K562 (cell line): ENCODE data around the gene NR1I3. TPM values are rescaled to one million over a fixed set of nuclear protein-coding genes. Genes with fewer than 3 reads are reported as not detected.

Experiments used
- ATAC-seq: fragments of 200-7000 bp; cut with Tn5 transposase; 3 replicates; pipeline ENCODE4 v1.9.1; 2020; ENCODE audit warnings: moderate library complexity
- BruUV-seq: library from RNA; stranded (reverse); fragments of 400-500 nt; replicated peaks from 2 replicates; lab custom pipeline; 2021; lab: Mats Ljungman, UMichigan
- CTCF ChIA-PET: fragments of 300-600 bp; formaldehyde crosslinking; extraction: SDS; loops from one replicate; lab custom pipeline; 2021; ENCODE audit warnings: low intra/inter-chr PET ratio; lab: Yijun Ruan, JAX
- POLR2A ChIA-PET: fragments of 300-600, 350-650 bp; sonication (Branson Sonifier 250); formaldehyde crosslinking; extraction: SDS; loops from one replicate; lab custom pipeline; 2021; ENCODE audit warnings: antibody characterized with exemption, inconsistent platforms; lab: Yijun Ruan, JAX
- DNase-seq, 4 experiments: peaks; one replicate each; pipeline versions ENCODE4 v3.0.0 to v3.0.0-alpha.2; 2011 to 2018; ENCODE audit warnings: low spot score in 3 of 4, mixed read lengths in 3 of 4; ENCODE audit errors: extremely low read depth in 1 of 4
- FAIRE-seq: peaks from 2 replicates; lab custom pipeline; 2011; peaks lifted over from hg19 to GRCh38; lab: Jason Lieb, UNC
- H2AFZ ChIP-seq: 2 replicates; pipeline ENCODE4 v1.6.0; 2011; ENCODE audit warnings: low read depth, low read length, control low read depth, inconsistent platforms
- H3K27ac ChIP-seq: fragments of 200-600 bp; 3 replicates; pipeline ENCODE4 v1.8.0; 2011; ENCODE audit warnings: low read depth, mild to moderate bottlenecking, control low read depth, inconsistent platforms, low read length, moderate library complexity, mixed read lengths; ENCODE audit errors: extremely low read depth
- H3K27me3 ChIP-seq, 2 experiments: fragments of 300-600 bp in 1 of 2; 2 replicates in 1 of 2; 3 replicates in 1 of 2; pipeline versions ENCODE4 v1.6.0 to v1.8.0; 2011; ENCODE audit warnings: inconsistent platforms in 2 of 2, low read length in 2 of 2, mild to moderate bottlenecking in 1 of 2, mixed read lengths in 1 of 2, moderate library complexity in 1 of 2; ENCODE audit not compliant: control insufficient read depth in 2 of 2, insufficient read depth in 2 of 2
- H3K36me3 ChIP-seq: fragments of 300-600 bp; 3 replicates; pipeline ENCODE4 v1.8.0; 2011; ENCODE audit warnings: mild to moderate bottlenecking, low read length, inconsistent platforms; ENCODE audit not compliant: control insufficient read depth, insufficient read depth
- H3K4me1 ChIP-seq, 2 experiments: fragments of 200-600 bp in 1 of 2; replicated peaks in 1 of 2; 2 replicates in 1 of 2; 3 replicates in 1 of 2; pipeline versions ENCODE4 v1.5.1 to v1.8.0; 2011; ENCODE audit warnings: inconsistent platforms in 2 of 2, low read length in 2 of 2, mild to moderate bottlenecking in 1 of 2, mixed read lengths in 1 of 2, moderate library complexity in 1 of 2; ENCODE audit not compliant: control insufficient read depth in 2 of 2, insufficient read depth in 2 of 2
- H3K4me2 ChIP-seq: 2 replicates; pipeline ENCODE4 v1.6.1; 2011; ENCODE audit warnings: low read length, control low read depth, inconsistent platforms, mixed read lengths; ENCODE audit not compliant: insufficient read depth
- H3K4me3 ChIP-seq: fragments of 200-600 bp; sonication (generic), shearing (Covaris generic); 2 replicates; pipeline ENCODE4 v1.5.1; 2016; ENCODE audit warnings: control low read depth, inconsistent platforms
- H3K79me2 ChIP-seq: fragments of 200-600 bp; 3 replicates; pipeline ENCODE4 v1.8.0; 2011; ENCODE audit warnings: low read length, inconsistent platforms; ENCODE audit not compliant: control insufficient read depth, insufficient read depth
- H3K9ac ChIP-seq, 2 experiments: 2 replicates each; pipeline versions ENCODE4 v1.6.0 to v1.6.1; 2011; ENCODE audit warnings: low read depth in 2 of 2, low read length in 2 of 2, control low read depth in 1 of 2, inconsistent platforms in 1 of 2, mild to moderate bottlenecking in 1 of 2, mixed read lengths in 1 of 2; ENCODE audit not compliant: insufficient read depth in 1 of 2
- H3K9me1 ChIP-seq: one replicate; pipeline ENCODE4 v1.6.0; 2011; ENCODE audit warnings: inconsistent platforms, mild to moderate bottlenecking, low read length, moderate library complexity; ENCODE audit not compliant: control insufficient read depth, insufficient read depth
- H3K9me3 ChIP-seq: replicated peaks from 2 replicates; pipeline ENCODE4 v1.5.1; 2011; ENCODE audit warnings: low read depth, low read length, inconsistent platforms; ENCODE audit not compliant: control insufficient read depth, insufficient read depth
- H4K20me1 ChIP-seq: replicated peaks from 2 replicates; pipeline ENCODE4 v1.6.1; 2011; ENCODE audit warnings: low read length, inconsistent platforms, mixed read lengths; ENCODE audit not compliant: control insufficient read depth, insufficient read depth
- CBFA2T2 ChIP-seq: fragments of 450-650 bp; conservative IDR thresholded peaks from 2 replicates; pipeline ENCODE4 v1.6.1; 2017; ENCODE audit warnings: mild to moderate bottlenecking
- FOXJ3 ChIP-seq: sonication (generic); formaldehyde crosslinking; IDR thresholded peaks from 2 replicates; pipeline ENCODE4 v1.4.0; 2020; ENCODE audit warnings: mild to moderate bottlenecking, missing genetic modification reagents
- KLF13 ChIP-seq: fragments of 450-650 bp; IDR thresholded peaks from 2 replicates; pipeline ENCODE4 v1.6.1; 2016; ENCODE audit warnings: missing genetic modification characterization, low read depth, mild to moderate bottlenecking, missing compliant biosample characterization, moderate library complexity, borderline replicate concordance
- MAFF ChIP-seq: IDR thresholded peaks from 2 replicates; pipeline ENCODE4 v1.6.1; 2012; ENCODE audit warnings: low read length, improper control_type of control experiment
- MYBL2 ChIP-seq, 2 experiments: fragments of 450-650 bp in 1 of 2; sonication (generic) in 1 of 2; formaldehyde crosslinking in 1 of 2; IDR thresholded peaks; 2 replicates each; pipeline versions ENCODE4 v1.6.1 to v1.8.1; 2017 to 2022; ENCODE audit warnings: borderline replicate concordance in 1 of 2, inconsistent platforms in 1 of 2, low read depth in 1 of 2, mild to moderate bottlenecking in 1 of 2, missing genetic modification reagents in 1 of 2, moderate library complexity in 1 of 2
- PML ChIP-seq: IDR thresholded peaks from 2 replicates; pipeline ENCODE4 v1.6.1; 2012; ENCODE audit warnings: low read length, inconsistent platforms
- PPARD ChIP-seq: fragments of 250-450 bp; sonication (Bioruptor Pico); IDR thresholded peaks from 2 replicates; pipeline ENCODE4 v1.8.0; 2022; ENCODE audit warnings: inconsistent platforms, mild to moderate bottlenecking, moderate library complexity
- TOE1 ChIP-seq, 2 experiments: fragments of 450-650 bp in 1 of 2; sonication (generic) in 1 of 2; formaldehyde crosslinking in 1 of 2; IDR thresholded peaks; 2 replicates each; pipeline versions ENCODE4 v1.7.1 to v1.8.0; 2016 to 2022; ENCODE audit warnings: borderline replicate concordance in 2 of 2, mild to moderate bottlenecking in 2 of 2, antibody characterized with exemption in 1 of 2, inconsistent platforms in 1 of 2, low read depth in 1 of 2, missing genetic modification reagents in 1 of 2, moderate library complexity in 1 of 2
- ZBTB8A ChIP-seq: fragments of 450-650 bp; IDR thresholded peaks from 2 replicates; pipeline ENCODE4 v1.6.1; 2018; ENCODE audit warnings: mild to moderate bottlenecking, moderate library complexity; ENCODE audit not compliant: partially characterized antibody
- WGBS: fragments of 100-300 bp; shearing (Covaris generic); methylation state at CpG from one replicate; pipeline ENCODE4 v1.1.6; 2016; ENCODE audit warnings: low coverage, mixed read lengths; ENCODE audit not compliant: insufficient coverage; ENCODE audit errors: missing lambda C conversion rate; 5-methylcytosine and 5-hydroxymethylcytosine counted together
- in situ Hi-C: fragments of 300-500 bp; cut with MboI; formaldehyde crosslinking; loops from 4 replicates; pipeline ENCODE4 v1.15.0; 2018; ENCODE audit warnings: inconsistent platforms, mixed read lengths
- intact Hi-C: fragments of 100-400 bp; cut with micrococcal nuclease; formaldehyde crosslinking; loops from 2 replicates; pipeline ENCODE4 v1.14.2; 2022
- polyA plus RNA-seq, 8 experiments: library from polyadenylated mRNA; depleted of rRNA in 4 of 8; stranded (reverse) in 5 of 8; unstranded in 3 of 8; fragments of >200 nt; fragmentation: Nextera tagmentation in 2 of 8; fragmentation: Illumina TruSeq in 1 of 8; extraction: Ambion mirVana in 2 of 8; extraction: Trizol in 1 of 8; gene quantifications; 2 replicates each; pipeline versions ENCODE4 v1.2.1 to v1.2.3, GENCODE V29; 2011 to 2014; ENCODE audit warnings: inconsistent platforms in 1 of 8, missing spikeins in 1 of 8
- total RNA-seq, 7 experiments: library from RNA; depleted of rRNA in 6 of 7; stranded (reverse); fragments of >200 nt in 6 of 7; fragmentation: Illumina TruSeq in 2 of 7; extraction: Trizol in 2 of 7; gene quantifications; 2 replicates each; pipeline versions ENCODE4 v1.2.1 to v1.2.3, GENCODE V29; 2011 to 2021; ENCODE audit warnings: low replicate concordance in 1 of 7
- TF ChIP-seq, protein P1 (sequence below): sonication (generic); formaldehyde crosslinking; IDR thresholded peaks from 2 replicates; pipeline ENCODE4 v1.8.0; 2022; ENCODE audit warnings: mild to moderate bottlenecking, low read depth, missing genetic modification reagents
- TF ChIP-seq, protein P2 (sequence below), 2 experiments: fragments of 450-650 bp; IDR thresholded peaks; 2 replicates each; pipeline ENCODE4 v1.6.1; 2016; ENCODE audit warnings: mild to moderate bottlenecking in 2 of 2, borderline replicate concordance in 1 of 2, low read depth in 1 of 2, moderate library complexity in 1 of 2

The NR1I3 gene
- total and polyA plus RNA-seq, 9 of the 15 experiments (the other 6 are each of a cell fraction or from before 2014, with no cell fraction given), result 0.11 TPM; not detected in 8

DNA sequence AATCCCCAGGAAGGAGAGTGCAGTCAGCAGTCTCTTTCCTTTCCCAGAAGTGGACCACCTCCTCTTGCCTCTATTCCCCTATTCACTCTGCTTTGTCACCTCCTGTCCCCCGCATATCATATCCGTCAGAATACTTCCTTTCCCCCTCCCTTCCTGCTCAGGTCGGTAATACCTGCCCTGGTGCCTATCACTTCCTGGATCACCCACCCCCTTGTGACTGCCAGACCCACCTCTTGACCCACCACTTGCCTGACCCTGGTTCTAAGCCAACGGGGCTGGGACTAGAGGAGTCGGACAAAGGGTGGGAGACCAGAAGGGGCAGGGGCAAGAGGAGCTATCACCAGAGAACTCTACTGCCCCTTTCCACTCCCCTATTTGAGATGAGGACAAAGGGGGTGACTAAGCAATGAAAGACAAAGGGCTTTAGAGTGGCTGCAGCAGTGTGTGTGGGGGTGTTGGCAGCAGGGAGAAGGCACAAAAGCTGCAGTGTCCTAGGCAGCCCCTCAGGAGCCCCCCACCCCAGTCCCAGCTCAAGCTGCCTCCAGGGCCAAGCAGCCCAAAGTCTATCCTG is 37.5 kb downstream of the NR1I3 start:
- Histone ChIP-seq H3K9me1 (no peaks in the 10 kb centered on the region), H3K79me2 (peaks cover 27% of the 10 kb centered on the region), H3K36me3 (peaks cover 21% of the 10 kb centered on the region), H4K20me1 (no peaks in the 10 kb centered on the region), H3K4me1 (peaks cover 59 to 68% of the 10 kb centered on the region in 2 experiments), H3K9ac (peak overlapping the region; percentile 83 to 92; a peak in 3 of 4 replicates), H2AFZ (peak overlapping the region; percentile 97), H3K9me3 (no peaks in the 10 kb centered on the region), H3K4me3 (no peak overlapping the region), H3K27me3 (no peaks in the 10 kb centered on the region), H3K4me2 (peak overlapping the region; percentile 97), H3K27ac (peak overlapping the region; percentile 99)
- no TSS peak for BruUV-seq
- POLR2A ChIA-PET, result interaction anchor here (0.5 to 1.4 kb wide), 4 partner anchors 13 to 118 kb away, joined by 3 to 4 read pairs (median 4); no protein-coding TSS in a partner anchor
- CTCF ChIA-PET, result no interaction called here
- in situ Hi-C loops (no loop called here), intact Hi-C loops (loop anchor here (5.0 kb wide), 1 partner anchor 107 kb away; the partner anchor contains the start of gene MPZ)
- FAIRE-seq (peak; percentile 11), ATAC-seq (peak; percentile 6), DNase-seq (peak in 3 of 4 experiments; percentile 52 to 60 (median 55))
- WGBS, result 10% methylated on average over 5 of the region's 5 CpGs
- TF ChIP-seq ZBTB8A, result no peak
- TF ChIP-seq PML, result no peak
- no peak for TF ChIP-seq MAFF
- TF ChIP-seq CBFA2T2, result no peak
- TF ChIP-seq TOE1 (IDR thresholded peaks at IDR 0.05; ENCODE audit: borderline replicate concordance), result no peak
- TF ChIP-seq TOE1 (CRISPR knock-in tag; IDR thresholded peaks at IDR 0.05; ENCODE audit: borderline replicate concordance, low read depth), result 0 out of 2 replicates have a peak, but pooled peaks have one; percentile 43
- no peak for TF ChIP-seq FOXJ3
- TF ChIP-seq MYBL2 (IDR thresholded peaks at IDR 0.05; ENCODE audit: low read depth), result no peak
- TF ChIP-seq MYBL2 (CRISPR knock-in tag; IDR thresholded peaks at IDR 0.05; ENCODE audit: borderline replicate concordance), result no peak
- TF ChIP-seq, protein P1, sequence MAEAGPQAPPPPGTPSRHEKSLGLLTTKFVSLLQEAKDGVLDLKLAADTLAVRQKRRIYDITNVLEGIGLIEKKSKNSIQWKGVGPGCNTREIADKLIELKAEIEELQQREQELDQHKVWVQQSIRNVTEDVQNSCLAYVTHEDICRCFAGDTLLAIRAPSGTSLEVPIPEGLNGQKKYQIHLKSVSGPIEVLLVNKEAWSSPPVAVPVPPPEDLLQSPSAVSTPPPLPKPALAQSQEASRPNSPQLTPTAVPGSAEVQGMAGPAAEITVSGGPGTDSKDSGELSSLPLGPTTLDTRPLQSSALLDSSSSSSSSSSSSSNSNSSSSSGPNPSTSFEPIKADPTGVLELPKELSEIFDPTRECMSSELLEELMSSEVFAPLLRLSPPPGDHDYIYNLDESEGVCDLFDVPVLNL, result no peak
- TF ChIP-seq, protein P2, sequence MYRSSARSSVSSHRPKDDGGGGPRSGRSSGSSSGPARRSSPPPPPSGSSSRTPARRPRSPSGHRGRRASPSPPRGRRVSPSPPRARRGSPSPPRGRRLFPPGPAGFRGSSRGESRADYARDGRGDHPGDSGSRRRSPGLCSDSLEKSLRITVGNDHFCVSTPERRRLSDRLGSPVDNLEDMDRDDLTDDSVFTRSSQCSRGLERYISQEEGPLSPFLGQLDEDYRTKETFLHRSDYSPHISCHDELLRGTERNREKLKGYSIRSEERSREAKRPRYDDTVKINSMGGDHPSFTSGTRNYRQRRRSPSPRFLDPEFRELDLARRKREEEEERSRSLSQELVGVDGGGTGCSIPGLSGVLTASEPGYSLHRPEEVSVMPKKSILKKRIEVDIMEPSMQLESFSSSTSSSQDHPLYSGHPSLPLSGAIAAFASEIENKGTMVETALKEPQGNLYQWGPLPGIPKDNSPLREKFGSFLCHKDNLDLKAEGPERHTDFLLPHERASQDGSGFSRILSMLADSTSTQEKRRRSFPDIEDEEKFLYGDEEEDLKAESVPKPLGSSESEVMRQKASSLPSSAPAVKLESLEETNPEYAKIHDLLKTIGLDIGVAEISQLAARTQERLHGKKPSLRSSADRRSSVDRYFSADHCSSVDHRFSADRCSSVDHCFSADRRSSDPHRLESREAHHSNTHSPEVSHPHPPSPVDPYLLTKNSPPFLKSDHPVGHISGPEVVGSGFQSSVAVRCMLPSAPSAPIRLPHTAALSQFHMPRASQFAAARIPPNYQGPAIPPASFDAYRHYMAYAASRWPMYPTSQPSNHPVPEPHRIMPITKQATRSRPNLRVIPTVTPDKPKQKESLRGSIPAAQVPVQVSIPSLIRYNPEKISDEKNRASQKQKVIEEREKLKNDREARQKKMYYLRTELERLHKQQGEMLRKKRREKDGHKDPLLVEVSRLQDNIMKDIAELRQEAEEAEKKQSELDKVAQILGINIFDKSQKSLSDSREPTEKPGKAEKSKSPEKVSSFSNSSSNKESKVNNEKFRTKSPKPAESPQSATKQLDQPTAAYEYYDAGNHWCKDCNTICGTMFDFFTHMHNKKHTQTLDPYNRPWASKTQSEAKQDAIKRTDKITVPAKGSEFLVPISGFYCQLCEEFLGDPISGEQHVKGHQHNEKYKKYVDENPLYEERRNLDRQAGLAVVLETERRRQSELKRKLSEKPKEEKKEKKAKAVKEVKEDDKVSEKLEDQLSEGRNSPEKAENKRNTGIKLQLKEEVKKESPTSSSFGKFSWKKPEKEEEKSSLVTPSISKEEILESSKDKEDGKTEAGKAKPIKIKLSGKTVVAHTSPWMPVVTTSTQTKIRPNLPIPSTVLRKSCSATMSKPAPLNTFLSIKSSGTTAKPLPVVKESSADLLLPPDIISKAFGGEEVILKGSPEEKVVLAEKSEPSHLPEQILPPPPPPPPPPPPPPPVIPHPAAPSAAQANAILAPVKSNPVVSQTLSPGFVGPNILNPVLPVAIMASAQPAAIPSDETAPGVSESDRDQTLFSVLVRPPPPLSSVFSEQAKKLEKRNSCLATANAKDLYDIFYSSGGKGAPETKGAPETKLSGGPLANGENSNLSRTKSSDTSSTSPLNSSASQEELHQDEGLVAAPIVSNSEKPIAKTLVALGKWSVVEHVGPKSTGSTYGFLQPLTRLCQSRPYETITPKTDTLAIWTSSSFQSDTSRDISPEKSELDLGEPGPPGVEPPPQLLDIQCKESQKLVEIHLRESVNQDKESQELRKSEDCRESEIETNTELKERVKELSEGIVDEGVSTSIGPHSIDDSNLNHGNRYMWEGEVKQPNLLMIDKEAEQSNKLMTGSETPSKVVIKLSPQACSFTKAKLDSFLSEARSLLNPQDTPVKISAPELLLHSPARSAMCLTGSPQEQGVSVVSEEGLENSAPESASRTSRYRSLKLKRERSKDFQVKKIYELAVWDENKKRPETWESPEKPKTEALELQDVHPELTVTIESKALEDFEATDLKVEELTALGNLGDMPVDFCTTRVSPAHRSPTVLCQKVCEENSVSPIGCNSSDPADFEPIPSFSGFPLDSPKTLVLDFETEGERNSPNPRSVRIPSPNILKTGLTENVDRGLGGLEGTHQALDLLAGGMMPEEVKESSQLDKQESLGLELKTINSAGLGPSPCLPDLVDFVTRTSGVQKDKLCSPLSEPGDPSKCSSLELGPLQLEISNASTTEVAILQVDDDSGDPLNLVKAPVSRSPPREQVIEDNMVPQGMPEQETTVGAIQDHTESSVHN (IDR thresholded peaks at IDR 0.05; ENCODE audit: borderline replicate concordance in 1 of 2, low read depth in 1 of 2), result no peak
- TF ChIP-seq KLF13 (tag), result no peak
- TF ChIP-seq PPARD, result no peak
